Activated CD4-positive, CD25-positive, alpha-beta regulatory T cell treated with anti-CD3 and anti-CD28 coated beads, Interleukin-2, amount 50 U/mL, for 16 hours (primary cell): ENCODE measurements around the gene TLK1.

Experiments used
- DNase-seq: peaks from one replicate; pipeline ENCODE4 v3.0.0-alpha.2; 2020; ENCODE audit warnings: low read depth, low spot score

Gene TLK1

DNA sequence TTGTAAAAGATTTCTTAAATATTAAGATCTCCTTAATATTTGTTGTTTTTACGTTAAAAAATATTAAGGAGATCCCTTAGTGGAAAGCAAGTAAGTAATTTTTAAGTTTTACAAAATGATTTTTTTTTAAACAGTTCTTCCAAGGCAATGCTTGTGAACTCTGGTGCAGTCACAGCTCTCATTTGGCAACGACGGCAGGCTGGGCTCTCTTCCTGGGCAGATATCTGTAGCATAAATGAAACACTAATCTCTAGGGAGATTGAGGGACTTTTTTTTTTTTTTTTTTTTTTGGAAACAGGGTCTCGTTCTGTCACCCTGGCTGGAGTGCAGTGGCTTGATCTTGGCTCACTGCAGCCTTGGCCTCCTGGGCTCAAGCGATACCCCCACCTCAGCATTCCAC, 193.1 kb downstream of the TLK1 start:
- DNase-seq = no peak

DNA sequence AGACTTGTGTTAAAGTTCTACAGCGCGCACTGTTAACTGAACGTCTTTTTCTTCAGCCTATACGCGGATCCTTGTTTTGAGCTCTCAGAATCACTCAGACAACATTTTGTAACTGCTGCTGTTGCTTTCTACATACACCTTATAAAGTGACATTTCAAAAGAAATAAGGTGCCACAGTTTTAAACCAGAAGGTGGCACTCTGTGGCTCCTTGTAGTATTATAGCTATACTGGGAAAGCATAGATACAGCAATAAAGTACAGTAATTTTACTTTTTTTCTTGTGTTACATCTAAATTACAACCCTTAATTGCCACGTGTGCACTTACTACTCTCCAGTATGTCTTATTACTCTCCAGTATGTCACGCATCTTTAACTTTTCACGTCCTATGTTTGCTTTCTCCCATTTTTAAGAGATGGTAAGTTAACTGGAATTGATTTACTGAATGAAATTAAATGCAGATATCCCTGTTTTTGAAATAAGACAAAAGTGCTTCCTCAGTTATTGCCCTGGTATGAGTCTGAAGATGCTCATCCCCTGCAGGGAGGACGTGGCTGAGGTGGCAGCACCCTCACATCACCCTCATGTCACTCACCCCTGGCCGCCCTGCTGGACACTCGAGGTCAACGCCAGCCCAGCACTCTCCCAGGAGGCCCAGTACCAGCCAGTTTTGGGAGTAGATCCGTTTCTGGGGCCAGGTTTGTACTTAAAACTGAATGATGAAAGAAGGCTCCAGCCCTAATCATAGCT, 193.9 kb downstream of the TLK1 start:
- DNase-seq = no peak

DNA sequence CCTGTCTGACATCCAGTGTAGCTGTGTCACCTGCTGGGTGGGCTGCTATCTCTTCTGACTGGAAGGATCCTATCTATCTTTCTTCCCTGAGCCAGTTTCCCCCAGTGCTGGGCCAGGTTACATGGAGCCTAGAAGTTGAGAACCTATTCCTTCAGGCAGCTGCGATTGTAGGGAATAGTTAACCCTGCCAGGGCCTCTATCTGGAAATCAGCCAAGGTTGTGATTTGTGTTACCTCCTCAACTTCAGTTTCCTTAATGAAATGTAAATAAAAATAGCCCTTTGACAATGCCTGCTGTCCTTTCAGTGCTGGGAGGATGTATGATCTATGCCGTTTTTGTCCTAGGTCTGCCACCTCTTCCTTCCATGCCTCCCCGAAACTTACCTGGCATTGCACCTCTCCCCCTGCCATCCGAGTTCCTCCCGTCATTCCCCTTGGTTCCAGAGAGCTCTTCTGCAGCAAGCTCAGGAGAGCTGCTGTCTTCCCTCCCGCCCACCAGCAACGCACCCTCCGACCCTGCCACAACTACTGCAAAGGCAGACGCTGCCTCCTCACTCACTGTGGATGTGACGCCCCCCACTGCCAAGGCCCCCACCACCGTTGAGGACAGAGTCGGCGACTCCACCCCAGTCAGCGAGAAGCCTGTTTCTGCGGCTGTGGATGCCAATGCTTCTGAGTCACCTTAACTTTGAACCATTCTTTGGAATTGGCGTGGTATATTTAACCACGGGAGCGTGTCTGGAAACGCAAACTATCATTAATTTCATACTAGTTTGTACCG, 195.1 kb downstream of the TLK1 start:
- no peak for DNase-seq

DNA sequence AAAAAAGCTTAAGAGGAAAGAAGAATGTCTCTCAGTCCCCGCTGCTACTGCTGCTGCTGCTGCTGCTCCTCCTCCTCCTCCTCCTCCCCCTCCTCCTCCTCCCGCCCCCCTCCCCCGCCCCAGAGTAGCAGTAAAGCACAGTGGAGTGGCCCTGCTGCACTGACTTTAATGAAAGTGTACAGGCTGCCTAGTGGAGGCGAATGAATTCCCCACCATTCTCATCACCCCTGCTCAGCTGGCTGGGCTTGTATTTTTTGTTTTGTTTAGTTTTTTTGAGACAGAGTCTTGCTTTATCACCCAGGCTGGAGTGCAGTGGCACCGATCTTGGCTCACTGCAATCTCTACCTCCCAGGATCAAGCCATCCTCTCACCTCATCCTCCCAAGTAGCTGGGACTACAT, 197.3 kb downstream of the TLK1 start:
- no peak for DNase-seq

DNA sequence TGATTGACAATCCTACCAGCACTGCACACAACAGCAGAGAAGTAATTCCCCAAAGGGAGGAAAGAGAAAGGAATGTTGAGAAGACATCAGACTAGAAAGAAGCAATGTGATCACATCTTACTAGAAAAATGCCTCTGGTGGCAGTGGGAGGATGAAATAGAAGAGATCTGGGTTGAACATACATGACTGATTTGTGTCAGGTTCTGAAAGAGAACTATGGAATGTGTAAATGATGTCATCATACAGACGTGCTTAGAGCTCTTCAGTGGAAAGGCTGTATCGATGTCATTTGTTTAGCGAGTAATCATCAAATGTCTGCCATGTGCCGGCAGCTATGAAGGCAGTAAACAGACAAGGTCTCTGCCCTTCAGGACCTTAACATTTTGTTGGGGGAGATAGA, 206.8 kb downstream of the TLK1 start:
- no peak for DNase-seq

DNA sequence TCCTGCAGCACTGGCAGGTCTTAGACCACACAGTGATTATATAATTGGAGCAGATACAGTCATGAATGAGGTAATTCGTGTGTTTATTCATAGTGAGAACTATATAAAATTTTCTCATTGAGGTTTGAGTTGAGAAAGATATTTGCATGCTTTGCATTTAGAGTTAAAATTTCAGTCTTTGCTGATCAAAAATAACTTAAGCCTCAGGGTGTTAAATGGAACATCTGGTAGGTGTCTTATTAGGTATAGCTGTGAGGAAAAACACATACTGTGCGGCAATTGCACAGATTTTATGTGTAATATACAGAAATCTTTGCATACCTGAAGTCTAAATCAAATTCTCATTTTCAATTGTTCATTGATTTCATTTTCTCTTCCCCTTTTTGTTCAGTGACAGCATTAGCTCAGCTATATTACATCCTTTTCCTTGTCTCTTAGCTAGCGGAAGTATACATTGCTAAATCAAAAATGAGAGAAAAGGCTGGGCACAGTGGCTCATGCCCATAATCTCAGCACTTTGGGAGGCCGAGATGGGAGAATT, 210.4 kb downstream of the TLK1 start:
- no peak for DNase-seq

DNA sequence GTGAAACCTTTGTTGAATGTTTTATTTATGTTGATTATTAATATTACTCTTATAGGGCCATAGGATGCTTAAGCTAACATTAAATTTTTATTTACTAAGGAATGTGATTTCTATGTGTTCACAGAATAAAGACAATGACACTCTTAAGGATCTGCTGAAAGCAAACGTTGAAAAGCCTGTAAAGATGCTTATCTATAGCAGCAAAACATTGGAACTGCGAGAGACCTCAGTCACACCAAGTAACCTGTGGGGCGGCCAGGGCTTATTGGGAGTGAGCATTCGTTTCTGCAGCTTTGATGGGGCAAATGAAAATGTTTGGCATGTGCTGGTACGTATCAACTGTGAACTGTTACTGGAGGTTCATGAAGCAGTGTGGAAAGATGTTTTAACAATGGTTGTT, 211.3 kb downstream of the TLK1 start:
- DNase-seq = no peak

DNA sequence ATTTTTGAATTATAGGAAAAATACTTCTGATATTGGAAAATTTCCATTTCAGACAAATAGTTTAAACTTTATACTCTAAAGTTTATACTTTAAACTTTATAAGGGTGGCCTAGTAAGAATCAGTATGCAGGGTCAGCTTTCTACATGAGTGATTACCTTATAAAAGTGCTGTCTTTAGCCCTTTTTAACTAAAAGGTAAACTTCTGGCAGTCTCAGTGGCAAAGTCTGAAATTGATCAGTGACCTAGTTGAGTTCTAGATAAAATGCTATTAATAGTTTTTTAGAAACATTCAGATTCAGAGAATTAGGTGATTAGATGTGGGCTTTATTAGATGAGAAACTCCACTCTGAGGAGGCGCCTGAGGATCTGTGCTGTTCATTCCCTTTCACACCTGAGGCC, 216.1 kb downstream of the TLK1 start:
- no peak for DNase-seq

DNA sequence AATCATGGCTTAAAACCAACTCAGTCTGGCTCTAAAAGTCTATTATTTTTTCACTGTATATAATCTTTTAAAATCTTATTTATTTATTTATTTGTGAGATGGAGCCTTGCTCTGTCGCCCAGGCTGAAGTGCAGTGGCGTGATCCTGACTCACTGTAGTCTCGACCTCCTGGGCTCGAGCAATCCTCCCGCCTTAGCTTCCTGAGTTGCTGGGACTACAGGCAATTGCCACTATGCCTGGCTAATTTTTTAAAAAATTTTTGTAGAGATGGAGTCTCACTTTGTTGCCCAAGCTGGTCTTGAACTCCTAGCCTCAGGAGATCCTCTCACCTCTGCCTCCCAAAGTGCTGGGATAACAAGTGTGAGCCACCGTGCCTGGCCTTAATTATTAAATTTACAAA, 217.1 kb downstream of the TLK1 start:
- DNase-seq = no peak

DNA sequence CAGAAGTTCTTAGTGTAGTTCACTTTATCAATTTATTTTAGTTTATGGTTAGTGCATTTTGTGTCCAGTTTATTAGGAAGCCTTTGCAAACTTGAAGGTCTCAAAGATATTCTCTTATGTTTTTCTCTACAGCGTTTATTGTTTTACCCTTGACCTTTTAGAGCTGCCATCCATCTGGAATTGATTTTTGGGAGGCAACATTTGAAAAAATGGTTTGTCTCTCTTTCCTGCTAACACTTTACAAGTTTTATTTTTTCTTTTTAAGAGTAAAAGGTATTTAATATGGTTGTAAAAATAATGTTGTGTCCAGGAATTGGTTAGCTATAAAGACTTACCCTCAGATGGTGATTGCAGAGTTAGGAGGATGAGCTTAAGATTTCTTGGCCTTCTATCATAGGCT, 217.7 kb downstream of the TLK1 start:
- DNase-seq = no peak

DNA sequence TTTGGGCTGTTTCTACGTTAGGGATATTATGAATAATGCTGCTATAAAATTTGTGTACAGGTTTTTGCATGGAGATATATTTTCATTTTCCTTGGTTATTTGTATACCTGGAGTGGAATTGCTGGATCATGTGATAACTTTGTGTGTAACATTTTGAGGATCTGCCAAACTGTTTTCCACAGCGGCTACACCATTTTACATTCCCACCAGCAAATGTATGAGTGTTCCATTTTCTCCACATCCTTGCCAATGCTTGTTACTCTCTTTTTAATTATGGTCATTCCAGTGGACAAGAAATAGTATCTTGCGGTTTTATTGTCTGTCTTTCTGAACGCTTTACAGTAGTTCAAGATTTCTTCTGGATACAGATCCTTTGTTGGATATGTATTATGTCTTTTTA, 218.1 kb downstream of the TLK1 start:
- DNase-seq = no peak
